NCI-H2107 (cell line): ENCODE data around the gene SLC17A5.
"Not testable (repeated sequence)": the region's sequence is repeated elsewhere in the genome, so short reads cannot be mapped to it uniquely, and the experiment has no call there.

ENCODE experiments used
- DNase-seq: peaks from one replicate; lab custom pipeline; 2025; lab: John Stamatoyannopoulos, UW

SLC17A5 gene

GRCh38 chr6:73565767-73566485 is 87.9 kb downstream of the SLC17A5 start:
- DNase-seq = no peak

GRCh38 chr6:73564578-73565345 is 89.0 kb downstream of the SLC17A5 start:
- DNase-seq = no peak

GRCh38 chr6:73562558-73562957 is 91.2 kb downstream of the SLC17A5 start:
- DNase-seq = no peak

- no peak for DNase-seq
Observed at GRCh38 chr6:73560853-73561407, 92.9 kb downstream of the SLC17A5 start.

- DNase-seq = no peak
Observed at GRCh38 chr6:73560182-73560732, 93.5 kb downstream of the SLC17A5 start.

GRCh38 chr6:73559399-73559794 is 94.4 kb downstream of the SLC17A5 start:
- DNase-seq = not testable (repeated sequence)

GRCh38 chr6:73558624-73559398 is 95.0 kb downstream of the SLC17A5 start:
- DNase-seq = no peak

- DNase-seq = no peak
Observed at GRCh38 chr6:73556836-73557235, 97.0 kb downstream of the SLC17A5 start.

- not testable (repeated sequence) for DNase-seq
Observed at GRCh38 chr6:73555380-73555949, 98.3 kb downstream of the SLC17A5 start.

- DNase-seq = not testable (repeated sequence)
Observed at GRCh38 chr6:73551115-73551514, 102.7 kb downstream of the SLC17A5 start.

- no peak for DNase-seq
Observed at GRCh38 chr6:73548458-73549446, 105.0 kb downstream of the SLC17A5 start.

- DNase-seq = no peak
Observed at GRCh38 chr6:73547036-73547435, 106.8 kb downstream of the SLC17A5 start.
